ENCODE results near the gene ZNF423. TPM values are rescaled to one million over a fixed set of nuclear protein-coding genes. Genes with fewer than 3 reads are reported as not detected.

Gene ZNF423
- total RNA-seq, 1 donor from 2014 or later, result 11.9 TPM

DNA sequence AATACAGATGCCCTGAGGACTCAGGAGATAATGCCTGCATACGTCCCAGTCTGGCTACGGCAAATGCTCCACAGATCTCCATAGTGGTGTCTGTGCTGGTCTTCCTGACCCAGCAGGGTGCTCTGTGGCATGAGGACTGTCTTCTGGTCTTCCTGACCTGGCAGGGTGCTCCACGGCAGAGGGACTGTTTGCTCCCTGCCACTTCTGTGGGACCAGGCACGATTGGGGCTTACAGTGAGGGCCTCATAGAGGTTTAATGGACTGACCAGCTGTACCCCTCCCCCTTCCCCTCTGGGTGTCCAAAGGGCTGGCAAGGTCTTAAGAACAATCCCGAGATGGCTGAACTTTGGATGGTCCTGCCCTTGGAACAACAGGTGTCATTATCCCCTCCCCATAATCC, 359.3 kb downstream of the ZNF423 start:
- Histone ChIP-seq H3K4me1 (peaks cover 8% of the 10 kb centered on the region), H3K27me3 (no peaks in the 10 kb centered on the region), H3K4me3 (no peak overlapping the region), H3K9me3 (no peaks in the 10 kb centered on the region), H3K27ac (no peak overlapping the region), H3K36me3 (no peaks in the 10 kb centered on the region)
- DNase-seq, result no peak
- no peak for ATAC-seq
- intact Hi-C loops (cut with DNase I), result no loop called here
- TF ChIP-seq, protein P1, sequence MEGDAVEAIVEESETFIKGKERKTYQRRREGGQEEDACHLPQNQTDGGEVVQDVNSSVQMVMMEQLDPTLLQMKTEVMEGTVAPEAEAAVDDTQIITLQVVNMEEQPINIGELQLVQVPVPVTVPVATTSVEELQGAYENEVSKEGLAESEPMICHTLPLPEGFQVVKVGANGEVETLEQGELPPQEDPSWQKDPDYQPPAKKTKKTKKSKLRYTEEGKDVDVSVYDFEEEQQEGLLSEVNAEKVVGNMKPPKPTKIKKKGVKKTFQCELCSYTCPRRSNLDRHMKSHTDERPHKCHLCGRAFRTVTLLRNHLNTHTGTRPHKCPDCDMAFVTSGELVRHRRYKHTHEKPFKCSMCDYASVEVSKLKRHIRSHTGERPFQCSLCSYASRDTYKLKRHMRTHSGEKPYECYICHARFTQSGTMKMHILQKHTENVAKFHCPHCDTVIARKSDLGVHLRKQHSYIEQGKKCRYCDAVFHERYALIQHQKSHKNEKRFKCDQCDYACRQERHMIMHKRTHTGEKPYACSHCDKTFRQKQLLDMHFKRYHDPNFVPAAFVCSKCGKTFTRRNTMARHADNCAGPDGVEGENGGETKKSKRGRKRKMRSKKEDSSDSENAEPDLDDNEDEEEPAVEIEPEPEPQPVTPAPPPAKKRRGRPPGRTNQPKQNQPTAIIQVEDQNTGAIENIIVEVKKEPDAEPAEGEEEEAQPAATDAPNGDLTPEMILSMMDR (IDR thresholded peaks at IDR 0.05), result no peak

DNA sequence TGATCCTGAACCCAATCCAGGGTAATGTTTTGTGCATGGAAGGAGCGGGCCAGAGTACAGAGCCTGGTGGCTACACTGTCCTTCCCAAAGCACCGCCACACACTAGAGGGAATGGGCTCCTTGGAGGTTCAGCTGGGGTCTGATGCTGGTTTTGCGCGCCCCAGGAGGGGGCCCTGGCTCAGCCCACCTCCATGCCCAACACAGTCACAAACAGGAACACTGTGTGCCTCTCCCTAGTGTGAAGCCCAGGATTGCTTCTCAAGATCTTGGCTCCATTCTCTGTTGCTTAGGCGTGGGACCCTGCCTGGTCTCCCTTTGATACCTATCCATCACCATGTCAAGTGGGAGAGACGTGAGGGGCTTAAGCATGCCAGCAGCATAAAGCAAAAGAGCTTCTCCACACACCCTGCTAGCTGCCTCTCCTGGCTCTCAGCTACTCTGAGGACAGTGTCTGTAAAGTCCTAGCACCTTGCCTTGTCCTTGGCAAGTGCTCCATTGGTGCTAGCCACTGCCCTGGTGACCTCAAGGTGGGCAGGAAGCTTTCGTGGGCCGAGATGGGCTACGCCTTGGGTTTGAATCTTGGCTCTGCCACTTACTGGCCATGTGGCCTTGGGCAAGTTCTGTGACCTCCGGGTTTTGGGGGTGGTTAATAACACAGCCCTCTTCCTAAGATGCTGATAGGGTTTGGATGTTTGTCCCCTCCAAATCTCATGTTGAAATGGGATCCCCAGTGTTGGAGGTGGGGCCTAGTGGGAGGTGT, 360.1 kb downstream of the ZNF423 start:
- Histone ChIP-seq H3K27me3 (no peaks in the 10 kb centered on the region), H3K36me3 (no peaks in the 10 kb centered on the region), H3K4me1 (peaks cover 8% of the 10 kb centered on the region), H3K4me3 (no peak overlapping the region), H3K27ac (no peak overlapping the region), H3K9me3 (no peaks in the 10 kb centered on the region)
- intact Hi-C loops (cut with DNase I), result no loop called here
- DNase-seq (peak; percentile 45), ATAC-seq (no peak)
- TF ChIP-seq, protein P1 (IDR thresholded peaks at IDR 0.05), result no peak

DNA sequence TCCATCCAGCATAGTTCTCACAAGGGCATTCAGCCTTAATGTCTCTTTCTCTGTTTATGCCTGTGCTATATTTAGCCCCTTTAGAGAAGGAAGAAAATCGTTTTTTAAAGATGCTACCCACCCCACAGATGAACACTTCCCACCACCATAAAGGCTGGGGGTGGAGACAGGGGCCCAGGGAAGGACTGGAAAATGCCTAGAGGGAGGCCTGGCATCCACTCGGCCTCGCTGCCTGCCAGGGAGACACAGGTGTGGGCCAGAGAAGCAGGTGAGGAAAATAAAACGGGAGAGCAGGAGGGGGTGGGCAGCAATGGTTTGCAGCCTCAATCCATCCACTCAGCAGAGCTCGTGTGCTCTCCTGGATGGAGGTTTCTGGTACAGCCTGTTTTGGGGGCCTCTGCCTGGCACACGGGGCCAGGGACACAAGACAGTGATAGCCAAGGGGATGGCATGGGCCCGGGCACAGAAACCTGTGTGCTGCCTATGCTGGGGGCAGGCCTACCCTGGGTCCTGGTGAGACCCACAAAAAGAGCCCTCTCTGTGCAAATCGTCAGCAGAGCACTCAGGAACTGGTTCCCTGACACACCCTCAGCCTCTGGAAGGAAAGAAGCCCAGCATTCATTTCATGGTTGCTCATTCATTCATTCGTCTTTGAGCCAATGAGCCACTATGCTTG, 360.9 kb downstream of the ZNF423 start:
- intact Hi-C loops (cut with DNase I), result no loop called here
- peak; percentile 31 for DNase-seq

DNA sequence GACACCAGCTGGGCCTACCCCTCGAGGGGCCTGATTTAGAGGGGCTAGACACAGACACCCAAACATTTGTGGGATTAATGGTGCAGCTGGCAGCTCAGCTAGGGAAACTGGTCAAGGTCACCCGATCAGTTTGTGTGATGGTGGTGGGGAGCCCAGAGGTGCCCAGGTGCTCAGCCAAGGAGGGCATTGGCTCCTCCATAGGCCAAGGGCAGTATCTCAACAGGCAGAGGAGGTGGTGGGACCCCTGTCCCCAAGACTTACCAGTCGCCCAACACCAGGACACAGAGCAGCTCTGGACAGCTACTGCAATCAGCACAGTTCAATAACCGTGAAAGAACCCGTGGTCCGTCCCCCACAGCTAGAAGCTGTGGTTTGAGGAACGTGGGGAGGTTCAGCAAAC, 361.4 kb downstream of the ZNF423 start:
- Histone ChIP-seq H3K4me1 (peaks cover 8% of the 10 kb centered on the region), H3K4me3 (no peak overlapping the region), H3K27ac (no peak overlapping the region), H3K36me3 (no peaks in the 10 kb centered on the region), H3K27me3 (no peaks in the 10 kb centered on the region), H3K9me3 (no peaks in the 10 kb centered on the region)
- intact Hi-C loops (cut with DNase I), result no loop called here
- ATAC-seq, result no peak
- TF ChIP-seq, protein P1 (IDR thresholded peaks at IDR 0.05), result no peak
- peak; percentile 30 for DNase-seq

More for the DNA sequence above, 360.9 kb downstream of the ZNF423 start:
- TF ChIP-seq, protein P1 (IDR thresholded peaks at IDR 0.05), result no peak
- Histone ChIP-seq H3K36me3 (no peaks in the 10 kb centered on the region), H3K4me1 (peaks cover 8% of the 10 kb centered on the region), H3K27ac (no peak overlapping the region), H3K27me3 (no peaks in the 10 kb centered on the region), H3K9me3 (no peaks in the 10 kb centered on the region), H3K4me3 (no peak overlapping the region)
- ATAC-seq, result no peak

DNA sequence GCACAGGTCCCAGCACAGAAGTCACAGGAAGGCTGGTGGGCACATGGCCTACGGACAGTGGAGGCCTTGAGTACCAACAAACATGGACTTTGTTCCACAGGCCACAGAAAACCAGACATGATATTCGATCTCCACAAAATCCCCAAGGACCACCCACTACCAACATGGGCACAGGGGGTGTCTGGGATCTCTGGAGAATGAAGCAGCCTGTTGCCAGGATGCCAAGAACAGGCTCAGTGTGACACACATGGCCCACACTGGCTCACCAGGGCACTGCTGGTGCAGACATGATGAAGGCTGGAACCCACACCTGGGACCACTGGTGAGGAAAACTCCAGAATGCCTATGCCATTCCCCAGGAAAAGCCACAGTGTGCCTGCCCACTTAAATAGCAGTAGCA, 362.1 kb downstream of the ZNF423 start:
- intact Hi-C loops (cut with DNase I), result no loop called here
- peak; percentile 15 for DNase-seq
- Histone ChIP-seq H3K4me3 (no peak overlapping the region), H3K27me3 (no peaks in the 10 kb centered on the region), H3K4me1 (peaks cover 8% of the 10 kb centered on the region), H3K27ac (no peak overlapping the region), H3K9me3 (no peaks in the 10 kb centered on the region), H3K36me3 (no peaks in the 10 kb centered on the region)
- TF ChIP-seq, protein P1 (IDR thresholded peaks at IDR 0.05), result no peak
- ATAC-seq, result no peak
